ENCODE data around the gene SERPINA4.
"Not testable (repeated sequence)": the region's sequence is repeated elsewhere in the genome, so short reads cannot be mapped to it uniquely, and the experiment has no call there.

The SERPINA4 gene

GRCh38 chr14:94591871-94592270 is 30.6 kb downstream of the SERPINA4 start:
- DNase-seq (ENCODE audit: low read depth in 2 of 3, low spot score in 1 of 3): no peak

DNA sequence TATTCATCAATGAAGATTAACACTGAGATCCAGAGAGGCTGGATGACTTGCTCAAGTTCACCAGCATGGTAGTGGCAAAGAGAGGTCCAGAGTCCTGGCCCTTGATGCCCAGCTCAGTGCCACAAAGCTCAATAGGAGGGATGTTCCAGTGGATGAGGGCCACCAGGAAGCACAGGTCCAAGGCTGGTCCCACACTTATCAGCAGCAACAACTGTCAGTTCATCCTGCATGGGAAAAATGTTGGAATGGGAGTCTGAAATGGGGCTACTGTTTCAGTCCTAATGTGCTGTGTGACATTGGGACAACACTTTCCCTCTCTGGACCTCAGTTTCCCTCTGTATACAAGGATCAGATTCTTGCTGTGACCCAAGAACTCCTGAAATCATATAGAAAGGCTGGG is 31.2 kb downstream of the SERPINA4 start:
- DNase-seq (ENCODE audit: low read depth in 2 of 3, low spot score in 1 of 3): no peak

DNA sequence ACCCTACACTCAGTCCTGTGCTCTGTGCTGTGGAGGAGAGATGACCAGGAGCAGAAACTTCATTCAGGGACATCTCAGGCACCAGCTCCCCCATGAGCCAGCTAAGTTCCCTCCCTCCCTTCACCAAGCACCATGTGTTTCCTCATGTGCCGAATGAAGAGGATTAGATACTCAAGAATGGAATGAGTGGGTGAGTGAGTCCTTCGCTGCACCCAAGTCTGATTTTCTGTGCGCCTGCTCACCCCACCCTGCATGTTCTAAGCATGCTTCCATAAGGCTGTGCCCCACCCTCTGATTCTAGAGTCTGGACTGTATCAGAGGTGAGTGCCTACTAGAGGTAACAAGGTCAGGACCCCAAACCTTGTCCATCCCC is 32.1 kb downstream of the SERPINA4 start:
- DNase-seq (ENCODE audit: low read depth in 2 of 3, low spot score in 1 of 3): no peak

- DNase-seq (ENCODE audit: low read depth in 2 of 3, low spot score in 1 of 3): no peak
Measured at GRCh38 chr14:94593749-94594431, 32.6 kb downstream of the SERPINA4 start.

DNA sequence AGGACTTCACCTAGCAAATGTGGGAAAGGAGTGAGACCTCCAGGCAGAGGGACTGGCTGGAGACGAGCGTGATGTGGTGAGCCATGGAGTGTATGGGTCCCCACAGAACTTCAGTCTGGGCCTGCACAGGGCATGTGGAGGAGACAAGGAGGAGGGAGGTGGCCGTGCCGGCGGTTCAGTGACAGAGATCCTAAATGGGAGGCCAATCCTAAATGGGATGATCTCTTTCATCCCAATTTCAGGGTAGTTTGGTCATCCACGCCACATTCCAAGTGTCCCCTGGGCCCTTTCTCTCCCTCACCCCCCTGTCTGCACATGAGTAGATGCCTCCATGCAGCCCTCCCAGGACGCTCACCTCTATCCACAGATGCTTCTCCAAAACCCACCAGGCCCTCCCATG is 33.2 kb downstream of the SERPINA4 start:
- no peak for DNase-seq (ENCODE audit: low read depth in 2 of 3, low spot score in 1 of 3)

DNA sequence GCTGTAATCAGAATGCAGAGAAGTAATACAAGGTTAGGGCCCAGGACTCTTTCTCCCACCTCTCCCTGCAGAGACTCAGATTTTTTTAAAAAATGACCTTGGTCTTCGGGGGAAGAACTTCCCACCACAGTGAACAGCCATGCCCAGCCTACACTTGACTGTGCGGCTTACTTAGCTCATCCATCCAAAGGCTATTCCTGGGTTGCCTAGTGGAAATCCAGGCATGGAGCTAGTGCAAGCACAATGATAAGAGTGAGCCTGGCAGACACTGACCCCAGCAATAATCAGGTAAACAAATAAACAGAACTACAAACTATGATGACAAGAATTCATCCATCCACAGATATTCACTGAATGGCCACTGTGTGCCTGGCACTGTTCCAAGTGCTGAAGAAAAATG is 34.7 kb downstream of the SERPINA4 start:
- DNase-seq (ENCODE audit: low read depth in 2 of 3, low spot score in 1 of 3): no peak

DNA sequence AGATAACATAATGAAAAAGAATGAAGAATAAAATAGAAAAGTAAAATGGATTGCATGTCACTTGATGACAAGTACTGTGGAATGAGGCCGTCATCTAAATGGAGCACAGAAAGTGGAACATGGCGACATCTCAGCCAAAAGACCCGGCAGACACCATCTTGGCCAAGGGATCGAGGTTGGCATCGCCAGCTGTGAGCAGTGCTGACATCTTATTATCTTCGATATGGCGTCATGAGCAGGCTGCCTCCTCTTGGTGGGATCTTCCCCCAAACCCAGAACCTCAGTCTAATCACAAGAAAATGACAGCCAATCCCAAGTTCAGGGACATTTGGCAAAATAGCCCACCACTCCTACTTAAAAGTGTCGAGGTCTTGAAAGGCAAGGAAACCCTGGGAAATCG is 35.1 kb downstream of the SERPINA4 start:
- DNase-seq (ENCODE audit: low read depth in 2 of 3, low spot score in 1 of 3): no peak

DNA sequence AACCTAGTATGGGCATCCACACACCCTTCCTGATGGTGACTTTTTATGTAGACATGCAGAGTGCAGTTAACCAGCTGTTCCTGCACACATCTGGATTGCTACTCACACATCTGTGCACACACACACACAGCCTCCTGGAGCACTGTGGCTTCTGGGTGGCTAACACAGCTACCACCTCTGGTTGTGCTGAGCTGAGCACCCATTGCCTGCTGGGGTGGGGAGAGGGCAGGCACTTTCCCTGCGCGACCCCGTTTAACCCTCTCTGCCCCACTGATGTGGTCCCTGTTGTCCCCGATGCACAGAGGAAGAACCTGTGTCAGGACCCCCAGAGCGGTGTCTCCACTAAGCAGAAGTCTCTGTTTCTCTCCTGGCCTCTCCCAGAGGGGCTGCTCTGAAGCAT is 36.5 kb downstream of the SERPINA4 start:
- DNase-seq (ENCODE audit: low read depth in 2 of 3, low spot score in 1 of 3): no peak

- DNase-seq (ENCODE audit: low read depth in 2 of 3, low spot score in 1 of 3): no peak
Measured at GRCh38 chr14:94598506-94598815, 37.2 kb downstream of the SERPINA4 start.

GRCh38 chr14:94598816-94599655 is 37.8 kb downstream of the SERPINA4 start:
- DNase-seq (ENCODE audit: low read depth in 2 of 3, low spot score in 1 of 3): no peak

- DNase-seq (ENCODE audit: low read depth in 2 of 3, low spot score in 1 of 3): no peak
Measured at GRCh38 chr14:94599656-94600004, 38.4 kb downstream of the SERPINA4 start.

- no peak for DNase-seq (ENCODE audit: low read depth in 2 of 3, low spot score in 1 of 3)
Measured at GRCh38 chr14:94600148-94600545, 38.9 kb downstream of the SERPINA4 start.

GRCh38 chr14:94601884-94602391 is 40.7 kb downstream of the SERPINA4 start:
- DNase-seq (ENCODE audit: low read depth in 2 of 3, low spot score in 1 of 3): no peak

- DNase-seq (ENCODE audit: low read depth in 2 of 3, low spot score in 1 of 3): no peak
Measured at GRCh38 chr14:94602722-94603121, 41.5 kb downstream of the SERPINA4 start.

DNA sequence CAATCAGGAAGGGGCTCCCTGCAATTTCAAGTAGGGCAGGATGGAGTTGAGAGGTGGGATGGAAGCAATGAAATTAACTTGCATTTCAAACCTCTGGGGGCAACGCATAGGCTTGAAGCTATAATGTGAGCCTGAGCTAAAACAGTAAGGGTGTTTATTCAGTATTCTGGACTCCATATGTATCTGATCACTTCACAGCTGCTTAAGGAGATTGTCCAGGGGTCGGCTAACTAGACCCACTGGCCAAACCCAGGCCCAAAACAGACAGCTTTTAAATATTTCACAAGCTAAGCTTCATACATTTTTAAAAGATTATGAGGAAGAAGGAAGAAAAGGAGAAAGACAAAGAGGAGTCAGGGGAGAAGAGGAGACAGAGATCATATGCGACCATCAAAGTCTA is 44.1 kb downstream of the SERPINA4 start:
- DNase-seq (ENCODE audit: low read depth in 2 of 3, low spot score in 1 of 3): no peak

GRCh38 chr14:94608966-94609365 is 47.7 kb downstream of the SERPINA4 start:
- DNase-seq (ENCODE audit: low read depth in 2 of 3, low spot score in 1 of 3): not testable (repeated sequence)

- DNase-seq (ENCODE audit: low read depth in 2 of 3, low spot score in 1 of 3): no peak
Measured at GRCh38 chr14:94611179-94611578, 49.9 kb downstream of the SERPINA4 start.

DNA sequence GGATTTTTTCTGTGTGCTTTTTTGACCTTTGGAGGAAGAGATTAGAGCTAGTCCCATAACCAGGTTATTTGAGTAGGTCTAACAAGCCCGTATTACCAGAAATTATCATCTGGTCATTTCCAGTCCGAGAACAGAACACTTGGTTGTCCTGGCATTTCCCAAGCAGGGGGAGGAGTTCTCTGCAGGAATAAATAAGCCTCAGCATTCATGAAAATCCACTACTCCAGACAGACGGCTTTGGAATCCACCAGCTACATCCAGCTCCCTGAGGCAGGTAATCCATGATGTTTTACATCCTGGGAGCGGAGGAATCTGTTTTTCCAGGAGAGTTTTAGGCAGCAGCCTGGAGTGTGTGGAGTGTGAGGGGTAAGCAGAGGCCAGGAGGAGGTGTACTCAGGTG is 50.9 kb downstream of the SERPINA4 start, which contains the start of gene SERPINA3:
Gene SERPINA3 (plus strand): TSS at position 218 of the 400 bp plus-strand sequence. CDS start 2,051 bp downstream, outside the sequence.
- DNase-seq (ENCODE audit: low read depth in 2 of 3, low spot score in 1 of 3): no peak

GRCh38 chr14:94612580-94613554 is 51.6 kb downstream of the SERPINA4 start:
- DNase-seq (ENCODE audit: low read depth in 2 of 3, low spot score in 1 of 3): no peak

DNA sequence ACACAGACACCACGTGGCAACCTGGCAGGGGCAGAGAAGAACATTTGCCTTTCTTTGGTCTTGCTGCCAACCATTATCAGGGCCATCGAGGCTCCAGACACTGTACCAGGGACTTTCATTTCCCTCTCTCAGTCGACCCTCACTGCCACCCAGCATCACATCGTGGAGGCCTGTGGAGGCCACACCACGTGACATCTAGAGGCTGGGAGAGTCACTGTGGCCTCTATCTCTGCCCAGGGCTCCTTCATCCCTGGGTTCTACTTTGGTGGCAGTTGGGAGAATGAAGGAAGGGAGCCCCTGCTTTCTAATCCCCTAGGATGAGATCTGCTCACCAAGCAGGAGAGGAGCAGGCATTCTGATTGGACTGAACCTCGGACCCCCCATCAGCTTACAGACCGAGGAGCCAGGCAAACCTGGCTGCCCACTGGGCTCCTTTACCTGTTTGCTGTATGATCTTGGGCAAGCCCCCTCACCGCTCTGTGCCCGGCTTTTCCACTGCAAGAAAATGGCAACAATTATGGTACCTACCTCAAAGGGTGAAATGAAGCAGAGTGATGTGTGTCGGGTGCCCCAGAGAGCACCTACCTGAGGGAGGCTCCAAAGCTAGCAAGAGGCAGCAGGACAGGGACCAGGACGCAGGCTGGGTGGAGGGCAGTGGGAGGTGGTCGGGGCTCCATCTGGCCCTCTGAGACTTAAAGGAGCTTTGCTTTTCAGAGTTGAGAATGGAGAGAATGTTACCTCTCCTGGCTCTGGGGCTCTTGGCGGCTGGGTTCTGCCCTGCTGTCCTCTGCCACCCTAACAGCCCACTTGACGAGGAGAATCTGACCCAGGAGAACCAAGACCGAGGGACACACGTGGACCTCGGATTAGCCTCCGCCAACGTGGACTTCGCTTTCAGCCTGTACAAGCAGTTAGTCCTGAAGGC is 52.7 kb downstream of the SERPINA4 start:
- DNase-seq (ENCODE audit: low read depth in 2 of 3, low spot score in 1 of 3): no peak

Measured in stimulated activated CD4-positive, alpha-beta T cell treated with anti-CD3 and anti-CD28 coated beads, Interleukin-12 subunit alpha, Interleukin-12 subunit beta, amount 100 ng/mL, for 48 hours (primary cell).